ENCODE results near the gene FBLN2. TPM values are rescaled to one million over a fixed set of nuclear protein-coding genes. Genes with fewer than 3 reads are reported as not detected.

Gene FBLN2
- polyA plus RNA-seq, 1 donor: 34.2 TPM

GRCh38 chr3:13626915-13627460, 78.1 kb downstream of the FBLN2 start:
- DNase-seq: no peak

GRCh38 chr3:13627681-13628080, 78.8 kb downstream of the FBLN2 start:
- no peak for DNase-seq

GRCh38 chr3:13628432-13628831, 79.5 kb downstream of the FBLN2 start:
- DNase-seq: no peak

- no peak for DNase-seq
These were observed 80.1 kb downstream of the FBLN2 start for GRCh38 chr3:13628841-13629551.

GRCh38 chr3:13629644-13630043, 80.7 kb downstream of the FBLN2 start:
- DNase-seq: no peak

- no peak for DNase-seq
These were observed 82.3 kb downstream of the FBLN2 start for GRCh38 chr3:13631256-13631655.

GRCh38 chr3:13633176-13633575, 84.3 kb downstream of the FBLN2 start:
- DNase-seq: no peak

- no peak for DNase-seq
These were observed 85.2 kb downstream of the FBLN2 start for GRCh38 chr3:13634151-13634550.

GRCh38 chr3:13634615-13635014, 85.7 kb downstream of the FBLN2 start:
- DNase-seq: no peak

GRCh38 chr3:13636186-13636585, 87.3 kb downstream of the FBLN2 start:
- no peak for DNase-seq

- no peak for DNase-seq
These were observed 87.9 kb downstream of the FBLN2 start for GRCh38 chr3:13636874-13637273.

- DNase-seq: no peak
These were observed 88.5 kb downstream of the FBLN2 start for GRCh38 chr3:13637311-13637891.

GRCh38 chr3:13637953-13638352, 89.0 kb downstream of the FBLN2 start:
- DNase-seq: no peak

GRCh38 chr3:13638927-13639326, 90.0 kb downstream of the FBLN2 start:
- no peak for DNase-seq

GRCh38 chr3:13642597-13642996, 93.7 kb downstream of the FBLN2 start:
- no peak for DNase-seq

GRCh38 chr3:13644341-13645117, 95.6 kb downstream of the FBLN2 start:
- DNase-seq: no peak

- DNase-seq: no peak
These were observed 97.1 kb downstream of the FBLN2 start for GRCh38 chr3:13645801-13646637.

GRCh38 chr3:13647298-13648059, 98.6 kb downstream of the FBLN2 start:
- no peak for DNase-seq

- peak; percentile 84 for DNase-seq
These were observed 99.4 kb downstream of the FBLN2 start for GRCh38 chr3:13648060-13649001.
